Right forelimb (tissue), 1 donor: Measurements from ENCODE around the gene IARS2.
"Not testable (repeated sequence)": the region's sequence is repeated elsewhere in the genome, so short reads cannot be mapped to it uniquely, and the experiment has no call there.

Source experiments
- DNase-seq: peaks from one replicate; pipeline ENCODE4 v3.0.0-alpha.2; 2018

IARS2 gene

DNA sequence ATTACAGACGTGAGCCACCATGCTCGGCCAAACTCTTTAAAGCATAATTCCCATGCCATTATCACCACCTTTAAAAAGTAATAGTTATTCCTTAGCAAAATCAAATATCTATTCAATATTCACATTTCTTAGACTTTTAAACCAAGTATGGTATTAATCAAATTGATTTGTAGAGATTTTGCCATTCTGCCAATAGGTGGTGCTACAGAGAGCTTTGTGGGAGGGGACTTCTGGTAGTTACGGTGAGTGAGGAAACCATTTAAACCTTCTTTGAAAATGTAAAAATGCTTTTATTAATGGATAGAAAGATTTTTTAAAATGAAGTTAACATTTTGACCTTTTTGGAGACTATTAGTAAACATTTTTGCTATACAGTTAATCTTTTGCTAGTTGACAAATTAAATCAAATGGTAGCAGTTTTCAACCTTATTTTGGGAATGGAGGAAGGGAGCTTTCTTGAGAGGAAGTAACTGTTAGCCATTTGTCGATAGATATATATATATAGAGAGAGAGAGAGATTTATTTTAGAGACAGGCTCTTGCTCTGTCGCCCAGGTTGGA is 19.3 kb downstream of the IARS2 start:
- DNase-seq = no peak

- no peak for DNase-seq
Observed at GRCh38 chr1:220119043-220119512, 25.1 kb downstream of the IARS2 start.

DNA sequence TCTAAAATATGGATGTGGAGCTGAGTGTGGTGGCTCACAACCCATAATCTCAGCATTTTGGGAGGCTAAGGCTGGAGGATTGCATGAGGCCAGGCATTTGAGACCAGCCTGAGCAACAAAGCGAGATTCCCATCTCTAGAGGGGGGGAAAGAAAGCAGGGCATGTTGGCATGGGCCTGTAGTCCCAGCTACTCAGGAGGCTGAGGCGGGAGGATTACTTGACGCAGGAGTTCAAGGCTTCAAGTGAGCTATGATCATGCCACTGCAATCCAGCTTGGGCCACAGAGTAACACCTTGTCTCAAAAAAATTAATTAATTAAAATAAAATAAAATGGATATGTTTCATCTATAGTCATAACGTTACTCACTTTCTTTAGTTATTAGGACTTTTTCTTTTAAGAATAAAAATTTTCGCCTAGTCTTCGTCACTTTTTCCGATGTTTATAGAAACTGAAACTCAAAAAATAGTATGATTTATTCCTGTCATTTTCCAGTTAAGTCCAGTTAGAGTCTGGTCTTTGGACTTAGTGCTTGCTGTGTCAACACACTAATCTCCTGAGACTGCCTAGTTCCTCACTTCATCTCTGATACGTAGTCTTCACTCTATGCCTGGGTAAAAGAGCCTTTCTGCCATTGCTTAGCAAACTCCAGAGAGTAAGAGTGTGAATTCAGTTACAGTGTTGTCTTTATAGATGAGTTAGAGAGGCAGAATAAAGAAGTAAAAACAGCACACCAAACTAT is 28.0 kb downstream of the IARS2 start:
- DNase-seq = no peak

DNA sequence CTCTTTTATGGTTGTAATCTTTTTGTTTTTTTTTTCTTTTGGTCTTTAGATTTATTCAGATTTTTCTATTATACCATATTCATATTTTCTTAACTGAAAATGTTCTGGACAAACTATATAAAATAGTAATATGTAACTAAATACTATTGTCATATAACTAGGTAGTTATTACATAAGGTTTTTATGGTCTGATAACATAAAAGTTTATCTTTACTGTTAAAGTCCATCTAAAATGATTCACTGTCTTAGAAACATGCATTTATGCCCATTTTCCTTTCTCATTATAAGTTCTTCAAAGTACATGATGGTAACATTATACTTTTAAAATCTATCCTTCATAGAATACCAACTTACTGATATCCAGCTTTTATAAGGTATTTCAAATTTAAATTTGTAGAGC is 29.1 kb downstream of the IARS2 start:
- DNase-seq = no peak

DNA sequence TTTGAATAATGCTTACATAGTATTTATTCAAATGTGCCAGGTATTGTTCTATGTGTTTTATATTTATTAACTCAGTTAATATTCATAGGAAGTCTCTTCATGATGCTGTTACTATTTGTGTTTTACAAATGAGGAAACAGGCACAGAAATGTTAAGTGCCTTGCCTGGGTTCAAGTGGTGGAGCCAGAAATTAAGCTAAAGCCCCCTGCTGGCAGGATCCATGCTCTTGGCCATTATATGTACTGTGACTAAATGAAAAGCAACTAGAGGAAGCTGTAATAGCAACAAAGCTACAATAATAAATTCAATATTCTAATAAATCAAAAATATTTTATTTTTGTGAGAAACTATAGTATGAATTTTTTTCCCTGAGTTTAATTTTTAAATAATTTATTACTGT is 30.0 kb downstream of the IARS2 start:
- no peak for DNase-seq

DNA sequence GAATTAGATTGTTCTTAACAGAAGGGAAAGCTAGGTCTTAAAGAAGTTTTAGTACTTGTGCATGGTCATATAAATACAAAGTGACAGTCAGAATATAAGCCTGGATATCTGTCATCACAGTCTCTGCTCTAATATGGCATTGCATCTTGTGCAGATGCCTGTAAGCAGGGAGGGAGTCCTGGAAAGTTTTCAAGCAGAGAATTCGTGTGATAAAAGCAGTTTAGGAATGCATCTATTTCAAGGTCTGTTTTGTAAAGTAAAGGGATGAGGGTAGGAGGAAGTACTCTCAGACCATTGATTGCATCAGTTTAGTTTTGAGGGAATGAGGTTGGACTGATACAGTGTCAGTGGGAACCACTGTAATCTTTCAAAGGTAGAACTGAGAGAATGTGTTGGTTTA is 30.6 kb downstream of the IARS2 start:
- no peak for DNase-seq

- DNase-seq = no peak
Observed at GRCh38 chr1:220127076-220127475, 33.1 kb downstream of the IARS2 start.

GRCh38 chr1:220129479-220130210 is 35.7 kb downstream of the IARS2 start:
- DNase-seq = no peak

- DNase-seq = no peak
Observed at GRCh38 chr1:220135755-220136154, 41.8 kb downstream of the IARS2 start.

- DNase-seq = no peak
Observed at GRCh38 chr1:220137019-220137786, 43.3 kb downstream of the IARS2 start.

- no peak for DNase-seq
Observed at GRCh38 chr1:220139966-220140365, 46.0 kb downstream of the IARS2 start.

DNA sequence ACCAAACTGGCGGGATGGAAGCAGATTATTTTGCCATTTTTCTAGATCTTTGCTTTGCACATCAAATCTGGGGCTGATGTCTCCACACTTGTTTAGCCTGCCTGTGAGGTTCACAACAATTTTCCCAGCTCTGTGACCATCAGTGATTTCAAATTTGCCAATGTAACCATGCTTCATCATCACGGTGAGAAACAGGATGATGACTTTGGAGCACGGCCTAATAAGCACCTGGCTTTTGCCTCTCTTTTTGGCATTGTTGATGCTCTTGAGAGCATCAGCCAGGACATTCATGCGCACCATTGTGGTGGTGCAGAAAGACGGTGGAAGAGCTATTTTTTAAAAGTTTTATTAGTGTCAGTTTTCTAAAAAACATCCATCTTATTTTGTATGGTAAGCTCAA is 50.1 kb downstream of the IARS2 start:
- DNase-seq = no peak

- no peak for DNase-seq
Observed at GRCh38 chr1:220149742-220150141, 55.8 kb downstream of the IARS2 start.

GRCh38 chr1:220151454-220151853 is 57.5 kb downstream of the IARS2 start:
- DNase-seq = no peak

- no peak for DNase-seq
Observed at GRCh38 chr1:220153147-220153546, 59.2 kb downstream of the IARS2 start.

- DNase-seq = no peak
Observed at GRCh38 chr1:220156620-220157146, 62.8 kb downstream of the IARS2 start.

DNA sequence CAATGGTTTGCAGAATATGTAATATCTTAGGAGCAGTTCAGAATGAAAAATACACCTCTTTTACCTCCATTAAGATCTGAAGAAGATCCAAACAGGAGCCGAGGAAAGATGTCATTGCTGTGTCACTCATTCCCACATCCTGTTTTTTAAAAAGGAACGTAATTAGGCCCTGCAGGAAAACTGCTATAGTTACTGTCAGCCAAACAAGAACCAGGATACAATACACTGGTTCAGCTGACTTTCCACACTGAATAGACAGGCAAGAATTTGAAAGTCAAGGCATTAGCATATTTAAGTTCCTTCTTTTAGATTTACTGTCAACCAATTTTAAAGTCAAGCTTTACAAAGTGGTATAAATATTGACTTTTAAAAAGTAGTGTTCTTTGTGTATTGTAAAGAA is 63.8 kb downstream of the IARS2 start:
- DNase-seq = no peak

- not testable (repeated sequence) for DNase-seq
Observed at GRCh38 chr1:220158530-220158929, 64.6 kb downstream of the IARS2 start.

- DNase-seq = no peak
Observed at GRCh38 chr1:220159041-220159440, 65.1 kb downstream of the IARS2 start.

GRCh38 chr1:220160027-220160426 is 66.1 kb downstream of the IARS2 start:
- no peak for DNase-seq

DNA sequence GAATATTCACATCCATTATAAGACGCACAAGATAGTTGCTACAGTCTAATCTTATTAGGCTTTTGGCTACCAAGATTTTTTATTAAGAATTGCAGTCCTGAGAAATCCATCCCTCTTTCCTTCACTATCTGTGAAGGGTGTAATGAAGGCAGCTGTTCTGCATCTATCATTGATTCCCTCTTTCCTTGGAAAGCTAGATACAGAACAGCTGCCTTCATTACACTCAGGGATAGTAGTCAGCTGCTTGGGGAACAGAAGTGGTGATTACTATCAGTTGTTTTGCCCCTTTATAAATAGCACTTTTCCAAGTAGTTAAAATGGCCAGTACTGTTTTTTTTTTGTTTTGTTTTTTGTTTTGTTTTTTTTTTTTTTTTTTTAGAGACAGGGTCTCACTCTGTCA is 70.2 kb downstream of the IARS2 start:
- DNase-seq = no peak

- no peak for DNase-seq
Observed at GRCh38 chr1:220164517-220164916, 70.6 kb downstream of the IARS2 start.

DNA sequence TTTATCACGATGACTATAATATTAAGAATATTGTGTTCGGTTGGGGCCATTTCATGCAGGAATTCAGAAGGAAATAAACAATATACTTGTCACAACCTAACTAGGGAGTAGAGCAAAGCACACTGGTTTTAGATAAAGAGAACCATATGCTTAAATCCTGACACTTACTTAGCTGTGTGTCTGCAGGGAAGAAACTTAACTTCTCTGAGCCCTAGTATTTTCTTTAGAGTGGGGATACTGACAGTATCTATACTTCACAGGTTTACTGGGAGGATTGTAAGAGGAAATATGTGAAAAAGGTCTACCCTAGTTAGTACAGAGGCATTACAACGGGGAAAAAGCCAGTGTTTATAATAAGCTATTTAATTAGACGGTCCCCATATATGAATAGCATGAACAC is 72.9 kb downstream of the IARS2 start:
- DNase-seq = no peak
